Stimulated activated CD4-positive, alpha-beta T cell treated with anti-CD3 and anti-CD28 coated beads, Interleukin-1b, Interleukin-23, amount 100 ng/mL, for 1 hour (primary cell): ENCODE data around the gene C17orf67.

Source experiments
- DNase-seq, 2 donors: peaks; one replicate each; pipeline ENCODE4 v3.0.0-alpha.2; 2020; ENCODE audit warnings: low read depth in 2 of 2

Gene C17orf67

DNA sequence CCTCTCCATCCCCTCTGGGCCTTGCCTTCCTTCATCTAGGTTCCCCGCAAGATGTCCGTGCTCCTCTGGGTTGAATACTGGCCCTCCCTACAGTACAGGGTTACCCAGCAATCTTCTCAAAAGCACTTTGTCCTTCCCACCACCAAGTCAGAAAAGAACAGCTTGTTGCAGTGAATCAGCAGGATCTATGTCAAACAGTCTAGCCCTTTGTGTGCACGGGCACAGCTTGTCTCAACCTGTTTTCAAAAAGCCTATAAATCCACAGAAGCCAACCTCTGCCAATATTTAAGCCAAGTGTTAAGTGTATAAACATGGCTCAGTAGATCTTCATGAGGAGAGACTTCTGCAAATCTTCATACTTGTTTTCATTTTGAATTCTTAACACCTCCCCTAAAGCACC is 25.2 kb downstream of the C17orf67 start:
- no peak for DNase-seq

DNA sequence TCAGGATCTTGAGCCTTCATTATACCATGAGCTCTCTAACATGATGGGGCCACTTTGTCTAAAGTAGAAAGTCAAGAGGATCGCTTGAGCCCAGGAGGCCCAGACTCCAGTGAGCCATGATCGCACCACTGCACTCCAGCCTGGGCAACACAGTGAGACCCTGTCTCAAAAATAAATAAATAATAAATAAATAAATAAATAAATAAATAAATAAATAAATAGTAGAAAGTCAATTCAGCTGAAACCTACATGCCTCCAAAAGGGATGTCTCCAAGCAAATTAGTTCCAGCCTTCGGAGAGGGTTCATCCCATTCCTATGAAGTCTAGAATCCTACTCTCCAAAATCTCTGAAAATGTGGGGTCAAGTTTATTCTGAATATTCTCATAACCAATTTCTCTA is 26.0 kb downstream of the C17orf67 start:
- DNase-seq = no peak

DNA sequence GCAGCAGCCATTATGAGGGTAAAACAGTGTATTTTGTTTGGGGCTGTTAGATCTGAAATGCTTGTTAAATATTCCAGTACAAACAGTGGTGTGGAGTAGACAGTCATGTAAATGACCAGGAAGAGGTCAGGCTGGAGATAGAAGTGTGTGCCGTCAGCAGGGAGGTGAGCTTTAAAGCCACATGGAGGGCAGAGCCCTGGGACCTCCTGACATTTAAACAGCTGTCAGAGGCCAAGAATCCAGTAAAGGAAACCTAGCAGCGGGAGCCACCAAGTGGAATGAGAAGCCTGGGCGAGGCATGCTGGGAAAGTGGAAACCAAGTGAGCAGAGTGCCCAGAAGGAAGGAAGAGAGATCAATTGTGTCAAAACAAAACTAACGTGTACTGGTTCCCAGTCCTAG is 26.8 kb downstream of the C17orf67 start:
- DNase-seq = no peak

DNA sequence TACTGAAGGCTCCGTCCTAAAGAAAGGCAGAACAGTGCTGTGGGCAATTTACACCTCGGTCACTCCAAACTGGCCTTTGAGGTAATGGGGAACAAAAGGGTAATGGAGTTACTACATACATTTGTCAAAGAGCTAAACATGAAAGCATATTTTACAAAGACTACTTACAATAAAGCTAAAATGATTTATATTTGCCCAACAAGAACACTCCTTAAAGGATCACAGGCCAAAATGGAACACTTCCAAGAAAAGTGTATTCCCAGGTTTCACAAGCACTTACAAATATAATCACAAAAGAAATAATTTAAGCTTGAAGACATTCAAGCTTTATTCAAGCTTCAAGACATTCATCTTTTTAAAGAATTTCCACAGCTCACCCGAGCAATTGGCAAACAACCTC is 29.3 kb downstream of the C17orf67 start:
- DNase-seq = no peak

DNA sequence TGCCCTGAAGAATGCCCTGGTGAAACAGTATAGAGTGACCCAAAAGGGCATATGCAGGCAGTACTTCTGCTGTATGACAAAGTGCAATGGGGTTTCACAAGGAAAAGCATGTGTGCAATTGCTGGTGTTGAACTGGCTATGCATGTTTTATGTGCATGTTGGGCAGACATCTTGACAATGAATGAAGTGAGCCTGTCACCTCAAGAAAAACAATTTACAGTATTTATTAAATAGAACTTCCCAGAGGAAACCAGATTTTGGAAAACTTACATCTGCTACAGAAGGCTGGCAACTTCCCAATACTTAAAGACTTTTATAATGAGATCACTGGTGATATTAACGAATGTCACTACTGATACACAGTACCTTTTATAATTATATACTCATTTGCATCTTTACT is 30.6 kb downstream of the C17orf67 start:
- DNase-seq = no peak

DNA sequence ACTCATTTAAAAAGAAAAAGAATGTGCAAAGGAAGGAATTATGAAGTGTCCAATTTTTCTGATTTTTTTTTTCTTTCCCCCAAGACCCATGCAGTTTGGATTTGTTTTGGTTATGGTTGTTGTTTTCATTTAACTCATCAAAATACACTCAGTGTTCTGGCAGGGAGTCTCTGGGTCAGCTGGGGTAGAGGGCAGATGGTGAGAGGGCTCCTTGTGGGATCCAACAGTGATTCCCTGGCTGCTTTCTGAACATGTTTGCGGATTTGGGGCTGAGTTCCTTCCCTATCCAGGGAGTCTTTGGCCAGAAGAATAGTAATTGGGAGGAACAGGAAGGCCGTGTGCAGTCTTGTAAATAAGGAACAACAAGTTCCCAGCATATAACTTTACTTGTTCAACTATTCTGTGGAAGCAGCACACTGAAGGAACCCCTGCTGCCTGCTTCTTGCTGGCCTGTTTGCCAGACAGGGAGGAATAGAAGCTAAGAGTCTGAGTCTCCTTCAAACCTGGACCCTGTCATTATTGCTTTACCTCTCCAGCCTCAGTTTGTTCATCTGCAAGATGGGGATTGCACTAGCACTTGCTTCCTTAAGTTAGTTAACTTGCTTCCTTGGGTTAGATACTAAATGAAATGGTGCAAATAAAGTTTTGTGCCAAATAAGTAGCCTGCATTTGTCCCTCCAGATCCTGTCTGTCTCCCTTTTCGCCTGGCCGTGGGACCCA is 32.1 kb downstream of the C17orf67 start:
- no peak for DNase-seq

DNA sequence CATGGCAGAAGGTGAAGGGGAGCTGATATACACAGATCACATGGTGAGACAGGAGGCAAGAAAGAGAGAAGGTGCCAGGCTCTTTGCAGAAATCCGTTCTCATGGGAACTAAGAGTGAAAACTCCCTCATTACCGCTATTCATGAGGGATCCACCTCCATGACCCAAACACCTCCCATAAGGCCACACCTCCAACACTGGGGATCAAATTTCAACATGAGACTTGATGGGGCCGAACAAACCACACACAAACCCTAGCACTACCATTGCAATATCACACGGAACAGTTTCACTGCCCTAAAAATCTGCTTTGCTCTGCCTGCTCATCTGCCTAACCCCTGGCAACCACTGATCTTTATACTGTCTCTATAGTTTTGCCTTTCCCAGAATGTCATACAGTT is 34.8 kb downstream of the C17orf67 start:
- no peak for DNase-seq

DNA sequence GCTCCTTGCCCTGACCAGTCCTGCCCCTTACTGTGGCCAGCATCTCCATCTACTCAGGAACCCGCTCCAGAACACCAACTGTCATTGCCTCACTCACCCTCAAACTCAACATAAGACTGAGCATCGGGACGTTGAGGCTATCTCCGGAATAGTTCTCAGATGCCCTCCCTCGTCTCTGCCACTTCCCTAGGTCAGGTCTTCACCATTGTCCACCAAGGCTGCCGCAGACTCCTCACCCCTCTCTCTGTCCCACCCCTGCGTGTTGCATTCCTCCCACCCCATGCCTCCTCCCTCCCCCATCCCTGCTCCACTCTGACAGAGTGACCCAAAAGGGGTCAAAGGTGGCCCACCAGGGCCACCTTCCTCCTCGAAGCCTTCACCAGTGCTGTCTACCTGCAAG is 37.2 kb downstream of the C17orf67 start:
- DNase-seq = no peak

DNA sequence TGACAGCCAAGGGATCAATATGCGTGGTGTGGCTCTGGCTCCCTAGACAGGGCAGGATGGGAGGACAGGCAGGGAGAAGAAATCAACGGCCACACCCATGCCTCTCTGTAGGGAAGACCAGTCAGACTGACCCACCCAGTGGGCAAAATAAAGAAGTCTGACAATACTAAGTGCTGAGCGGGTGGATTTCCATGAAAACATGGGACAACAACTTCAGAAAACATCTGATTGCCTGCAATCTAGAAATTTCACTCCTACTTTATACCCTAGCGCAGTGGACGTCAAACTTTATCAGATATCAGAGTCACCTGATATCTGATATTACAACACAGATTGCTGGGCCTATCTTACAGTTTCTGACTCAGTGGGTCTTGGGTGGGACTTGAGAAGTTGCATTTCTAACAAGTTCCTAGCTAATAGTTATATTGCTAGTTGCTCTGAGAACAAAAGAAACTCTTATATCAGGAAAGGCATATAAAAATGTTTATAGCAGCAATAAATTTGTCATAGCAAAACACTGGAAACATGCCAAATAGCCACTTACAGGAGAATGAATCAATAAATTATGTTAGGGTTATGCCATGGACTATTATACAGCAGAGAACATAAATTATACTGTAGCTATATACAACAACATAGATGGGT is 38.4 kb downstream of the C17orf67 start:
- DNase-seq = no peak

DNA sequence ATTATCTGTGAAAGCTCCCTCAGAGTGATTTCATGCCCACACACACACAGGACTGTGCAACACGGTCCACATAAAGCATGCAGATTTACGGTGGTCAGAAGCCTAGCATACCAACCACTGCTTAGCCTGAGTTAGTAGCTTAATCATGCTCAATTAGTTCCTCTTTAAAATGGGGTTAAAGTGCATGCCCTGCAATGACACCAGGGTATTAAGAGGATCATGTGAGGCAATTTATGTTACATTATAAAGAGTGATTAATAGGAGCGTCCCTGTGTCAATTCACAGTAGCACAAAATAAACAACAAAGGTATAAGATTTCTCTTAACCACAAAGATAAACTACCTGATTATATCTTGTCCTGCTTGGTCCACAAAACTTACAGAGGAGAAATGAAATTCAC is 39.8 kb downstream of the C17orf67 start:
- no peak for DNase-seq

DNA sequence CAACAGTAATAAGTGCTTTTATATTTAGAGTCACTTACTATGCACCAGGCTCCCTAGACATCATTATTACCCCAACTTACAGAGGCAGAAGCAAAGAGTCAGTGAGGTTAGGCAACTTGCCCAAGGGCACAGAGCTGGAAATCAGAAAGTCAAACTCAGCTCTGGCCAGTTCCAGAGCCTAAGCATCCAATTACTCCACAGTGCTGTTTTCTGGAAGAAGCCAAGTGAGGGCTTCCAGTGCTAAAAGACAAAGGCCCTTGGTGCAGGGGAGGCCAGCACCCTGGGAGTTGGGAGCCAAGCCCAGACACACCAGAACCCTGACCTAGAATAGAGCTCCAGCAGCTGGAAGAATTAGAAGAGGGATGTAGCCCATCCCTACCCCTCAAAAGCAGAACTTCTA is 40.2 kb downstream of the C17orf67 start:
- no peak for DNase-seq

DNA sequence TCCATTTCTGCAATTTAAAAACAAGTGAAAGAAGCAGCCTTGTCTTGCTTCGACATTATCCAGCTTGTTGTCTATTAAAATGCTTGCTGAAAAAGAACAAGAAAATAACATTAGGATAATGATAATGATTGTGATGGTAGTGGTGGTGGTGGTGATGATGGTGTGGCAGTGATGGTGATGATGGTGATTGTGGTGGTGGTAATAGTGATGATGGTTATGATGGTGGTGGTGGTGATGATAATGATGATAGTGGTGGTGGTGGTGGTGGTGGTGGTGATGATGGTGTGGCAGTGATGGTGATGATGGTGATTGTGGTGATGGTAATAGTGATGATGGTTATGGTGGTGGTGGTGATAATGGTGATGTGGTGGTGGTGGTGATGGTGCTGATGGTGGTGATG is 41.5 kb downstream of the C17orf67 start:
- no peak for DNase-seq

DNA sequence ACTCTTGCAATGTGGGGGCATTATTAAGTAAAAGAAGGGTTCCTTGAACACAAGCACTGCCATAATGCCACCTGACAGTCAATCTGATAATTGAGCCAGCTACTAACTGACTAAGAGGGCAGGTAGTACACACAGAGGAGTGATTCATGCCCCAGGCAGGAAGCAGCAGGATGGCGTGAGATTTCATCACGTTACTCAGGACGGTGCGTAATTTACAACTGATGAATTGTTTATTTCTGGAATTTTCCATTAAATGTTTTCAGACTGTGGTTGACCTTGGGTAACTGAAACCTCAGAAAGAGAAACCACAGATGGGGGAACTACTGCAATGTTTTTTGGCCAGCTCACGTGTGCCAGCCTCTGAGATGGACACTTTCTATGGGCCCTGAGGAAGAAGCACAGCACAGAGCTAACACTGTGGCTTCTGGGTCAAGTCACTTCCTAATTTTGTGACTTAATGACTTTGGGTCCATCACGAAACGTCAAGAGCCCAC is 46.7 kb downstream of the C17orf67 start:
- peak in 1 of 2 donors; percentile 17 for DNase-seq

DNA sequence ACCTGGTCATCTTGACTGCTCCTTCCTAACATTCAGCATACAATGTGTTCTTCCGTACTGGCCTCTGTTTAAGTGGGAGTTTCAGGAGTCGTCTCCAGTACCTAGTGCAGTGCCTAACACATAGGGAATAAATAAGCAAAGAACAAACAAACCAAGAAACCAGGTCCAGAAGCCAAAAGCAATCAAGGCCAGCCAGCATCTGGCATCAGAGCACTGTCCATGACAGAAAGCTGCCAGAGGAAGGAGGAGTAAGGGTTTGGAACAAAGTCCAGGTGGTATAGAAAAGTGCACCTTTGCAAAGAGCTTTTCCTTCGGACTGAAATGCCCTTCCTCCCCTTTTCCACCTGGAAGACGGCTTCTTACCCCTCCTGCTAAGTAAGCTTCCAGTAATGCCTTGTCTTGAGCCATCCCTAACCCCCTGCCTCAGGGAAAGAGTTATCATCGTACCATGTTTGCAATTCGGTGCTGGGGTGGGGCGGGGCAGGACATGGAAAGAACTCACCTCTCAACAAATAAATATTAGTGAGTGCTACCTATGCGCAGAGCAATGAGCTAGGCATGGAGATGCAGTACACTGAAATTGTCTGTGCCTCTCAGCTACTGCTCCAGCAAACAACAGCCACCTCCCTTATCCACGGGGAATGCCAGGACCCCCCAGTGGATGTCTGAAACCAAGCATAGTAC is 47.6 kb downstream of the C17orf67 start:
- DNase-seq = no peak

DNA sequence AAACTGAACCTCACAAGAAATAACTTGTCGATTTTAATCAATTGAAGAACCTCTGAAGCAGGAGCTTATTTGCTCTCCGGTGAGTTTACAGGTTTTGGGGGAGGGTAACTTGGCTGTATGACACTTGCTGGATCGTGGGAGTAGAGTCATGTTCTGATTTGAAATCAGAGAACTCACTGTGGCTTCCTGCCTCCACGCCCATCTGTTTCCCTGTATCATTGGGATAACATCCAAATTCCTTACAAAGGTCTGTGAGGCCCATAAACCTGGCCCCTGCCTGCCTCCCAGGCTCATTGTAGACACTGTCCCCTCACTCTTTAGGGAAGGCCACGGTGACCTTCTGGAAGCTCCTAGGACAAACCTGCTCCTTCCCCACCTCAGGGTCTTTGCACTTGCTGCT is 48.3 kb downstream of the C17orf67 start:
- no peak for DNase-seq

DNA sequence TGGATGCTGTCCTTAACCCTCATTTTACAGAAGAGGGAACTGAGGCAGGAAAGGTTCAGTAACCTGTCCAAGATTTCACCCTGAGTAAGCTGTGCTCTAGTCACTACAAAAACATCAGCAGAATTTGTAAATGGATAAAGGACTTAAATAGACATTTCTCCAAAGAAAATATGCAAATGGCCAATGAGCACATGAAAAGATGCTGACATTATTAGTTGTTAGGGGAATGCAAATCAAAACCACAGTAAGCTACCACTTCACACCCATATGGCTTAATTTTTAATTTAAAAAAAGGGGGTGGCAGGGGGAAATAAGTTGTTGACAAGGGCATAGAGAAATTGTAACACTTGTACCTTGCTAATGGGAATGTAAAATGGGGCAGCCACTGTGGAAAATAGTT is 51.4 kb downstream of the C17orf67 start:
- DNase-seq = no peak

DNA sequence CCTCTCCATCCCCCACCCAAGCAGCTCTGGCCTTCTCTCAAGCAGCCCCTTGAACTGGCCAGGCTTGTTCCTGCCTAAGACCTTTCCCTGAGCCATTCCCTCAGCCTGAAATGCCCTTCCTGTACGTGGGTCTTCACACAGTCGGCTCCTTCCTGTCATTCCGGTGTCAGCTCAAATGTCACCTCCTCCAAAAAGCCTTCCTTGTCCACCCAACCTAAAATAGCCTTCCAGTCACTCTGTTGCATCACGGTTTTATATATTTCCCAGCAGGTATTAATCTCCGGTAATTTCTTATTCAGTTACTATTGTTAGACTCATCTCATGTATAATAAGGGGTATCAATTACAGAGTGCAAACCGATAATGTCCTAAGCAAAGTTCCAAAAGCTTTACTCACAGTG is 51.8 kb downstream of the C17orf67 start:
- DNase-seq = no peak

DNA sequence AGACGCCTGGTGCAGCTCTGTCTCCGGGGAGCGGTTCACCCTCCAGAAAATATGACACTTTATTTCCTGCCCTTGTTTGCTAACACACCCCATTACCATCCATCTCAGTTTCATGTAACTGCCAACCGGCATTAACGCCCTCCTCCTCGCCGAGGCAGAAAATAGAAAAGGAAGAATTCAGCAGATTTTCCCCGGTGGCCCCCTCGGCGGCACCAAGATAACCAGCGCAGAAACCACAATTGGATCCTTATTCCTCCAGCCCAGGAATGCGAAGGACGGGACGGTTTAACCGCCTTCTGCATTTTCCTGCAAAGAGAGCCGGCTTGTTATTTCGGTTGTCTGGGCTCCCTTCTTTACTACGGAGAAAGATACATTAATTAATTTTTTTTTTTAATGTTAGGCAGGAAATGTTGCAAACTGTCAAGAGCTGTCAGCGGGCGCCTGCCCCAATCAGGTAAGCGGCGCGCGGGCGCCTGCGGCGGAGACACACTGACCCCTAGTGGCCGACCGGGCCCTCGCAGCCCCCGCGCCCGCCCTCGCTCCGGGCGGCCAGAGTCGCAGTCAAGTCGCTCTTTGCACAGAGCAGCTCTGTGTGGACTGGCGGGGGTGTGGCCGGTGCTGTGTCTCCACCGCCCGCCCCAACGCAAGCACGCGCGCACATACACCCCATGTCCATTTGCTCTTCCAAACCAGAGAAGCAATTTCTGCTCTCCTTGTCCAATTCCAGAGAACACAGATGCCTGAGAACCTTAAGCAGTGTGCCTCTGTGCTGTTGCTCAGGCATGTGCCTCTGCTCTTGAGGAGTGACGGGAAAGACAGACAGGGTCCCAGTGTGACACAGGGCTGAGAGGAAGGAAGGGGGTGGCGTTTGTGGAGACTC is 53.6 kb downstream of the C17orf67 start:
- peak; percentile 74 to 80 for DNase-seq

DNA sequence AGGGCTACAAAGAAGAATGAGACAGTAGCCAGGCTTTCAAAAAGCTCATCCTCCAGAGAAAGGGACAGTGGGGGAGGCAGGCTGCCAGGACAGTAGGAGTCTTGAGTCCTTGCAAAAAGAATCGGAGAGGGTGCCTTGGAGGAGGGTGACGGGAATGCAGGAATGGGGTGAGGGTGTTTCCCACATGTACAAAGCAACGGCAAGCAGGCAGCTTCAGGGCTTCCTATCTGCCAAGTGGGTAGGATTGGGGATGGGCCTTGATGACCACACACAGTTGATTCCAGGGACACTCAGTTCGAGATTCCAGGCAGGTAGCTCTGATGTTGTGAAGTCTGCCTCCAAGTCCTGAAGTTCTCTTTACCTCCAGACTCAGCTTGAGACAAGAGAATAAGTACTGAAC is 54.4 kb downstream of the C17orf67 start:
- DNase-seq = no peak

DNA sequence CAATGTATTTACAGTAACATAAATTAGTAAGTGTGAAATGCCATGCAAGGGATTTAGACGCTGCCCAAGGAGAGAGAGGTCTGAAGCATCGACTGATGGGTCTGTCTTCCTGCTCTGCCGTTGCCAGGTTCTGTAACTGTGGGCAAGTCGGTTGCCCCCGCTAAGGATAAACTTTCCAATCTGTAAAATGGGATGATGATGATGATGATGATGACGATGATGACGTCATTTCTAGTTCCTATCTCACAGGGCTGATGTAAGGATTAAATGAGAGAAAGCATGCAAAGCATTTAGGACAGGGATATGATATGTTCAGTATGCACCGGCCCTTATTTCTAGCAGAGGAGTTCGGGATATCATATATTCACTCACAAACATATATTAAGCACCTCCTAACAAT is 54.8 kb downstream of the C17orf67 start:
- DNase-seq = no peak

DNA sequence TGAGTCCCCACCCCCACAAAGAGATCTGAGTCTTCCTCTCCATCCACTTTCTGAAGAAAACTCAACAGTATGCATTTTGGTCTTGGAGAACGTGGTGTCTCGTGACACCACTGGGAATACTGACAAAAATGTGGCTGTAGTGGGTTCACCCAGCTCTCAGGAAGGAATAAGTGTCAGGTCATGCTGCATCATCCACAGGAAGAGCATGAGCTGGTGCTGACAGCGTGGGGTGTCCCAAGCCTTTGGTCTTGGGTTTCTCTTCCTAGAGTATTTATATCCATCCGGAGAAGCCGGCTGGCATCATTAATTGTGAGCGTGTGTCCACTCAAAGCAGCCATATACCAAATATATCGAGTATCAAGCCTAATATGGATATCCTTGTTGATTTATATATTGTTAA is 55.9 kb downstream of the C17orf67 start:
- no peak for DNase-seq

DNA sequence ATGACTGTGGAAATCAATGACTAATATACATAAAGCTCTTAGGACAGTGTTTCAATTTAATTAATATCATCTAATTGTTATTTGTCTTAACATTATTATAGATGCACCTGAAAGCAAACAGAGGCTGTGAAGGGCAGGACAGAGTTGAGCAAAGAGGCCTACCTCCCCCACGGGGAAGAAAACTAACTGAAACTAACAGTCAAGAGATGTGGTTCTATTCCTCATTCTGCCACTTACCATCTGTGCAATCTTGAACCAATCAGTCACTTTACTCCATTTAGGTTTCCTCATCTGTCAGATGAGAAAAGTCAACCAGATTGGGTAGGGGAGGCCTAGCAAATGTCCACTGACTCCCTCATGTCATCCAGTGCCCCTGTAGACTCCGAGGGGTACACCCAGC is 59.1 kb downstream of the C17orf67 start:
- no peak for DNase-seq
